ENCODE data around the gene CLMP.

CLMP gene

GRCh38 chr11:123211149-123211852, 16.3 kb upstream of the CLMP start:
- TF ChIP-seq GATA3 (IDR thresholded peaks at IDR 0.05; ENCODE audit: low read depth, low read length) (0 out of 2 replicates have a peak, but pooled peaks have one; percentile 19), GATA2 (IDR thresholded peaks at IDR 0.05; ENCODE audit: low read depth, low read length) (peak; percentile 63)

- TF ChIP-seq GATA2 (IDR thresholded peaks at IDR 0.05; ENCODE audit: low read depth, low read length) (no peak), GATA3 (IDR thresholded peaks at IDR 0.05; ENCODE audit: low read depth, low read length) (no peak)
Measured at GRCh38 chr11:123209591-123209990, 14.5 kb upstream of the CLMP start.

GRCh38 chr11:123206791-123207434, 11.9 kb upstream of the CLMP start:
- no peak for TF ChIP-seq GATA3 (IDR thresholded peaks at IDR 0.05; ENCODE audit: low read depth, low read length)
- TF ChIP-seq GATA2 (IDR thresholded peaks at IDR 0.05; ENCODE audit: low read depth, low read length) = no peak

GRCh38 chr11:123203934-123204333, 8.9 kb upstream of the CLMP start:
- TF ChIP-seq GATA3 (IDR thresholded peaks at IDR 0.05; ENCODE audit: low read depth, low read length) = no peak
- TF ChIP-seq GATA2 (IDR thresholded peaks at IDR 0.05; ENCODE audit: low read depth, low read length) = 0 out of 2 replicates have a peak, but pooled peaks have one; percentile 8

- TF ChIP-seq GATA2 (IDR thresholded peaks at IDR 0.05; ENCODE audit: low read depth, low read length) = no peak
- TF ChIP-seq GATA3 (IDR thresholded peaks at IDR 0.05; ENCODE audit: low read depth, low read length) = no peak
Measured at GRCh38 chr11:123203471-123203870, 8.4 kb upstream of the CLMP start.

- no peak for TF ChIP-seq GATA2 (IDR thresholded peaks at IDR 0.05; ENCODE audit: low read depth, low read length)
- TF ChIP-seq GATA3 (IDR thresholded peaks at IDR 0.05; ENCODE audit: low read depth, low read length) = no peak
Measured at GRCh38 chr11:123202155-123203151, 7.4 kb upstream of the CLMP start.

GRCh38 chr11:123200264-123200663, 5.2 kb upstream of the CLMP start:
- no peak for TF ChIP-seq GATA3 (IDR thresholded peaks at IDR 0.05; ENCODE audit: low read depth, low read length)

- no peak for TF ChIP-seq GATA3 (IDR thresholded peaks at IDR 0.05; ENCODE audit: low read depth, low read length)
- no peak for TF ChIP-seq GATA2 (IDR thresholded peaks at IDR 0.05; ENCODE audit: low read depth, low read length)
Measured at GRCh38 chr11:123197711-123198110, 2.7 kb upstream of the CLMP start.

GRCh38 chr11:123196060-123196714, 1.1 kb upstream of the CLMP start:
- TF ChIP-seq GATA2 (IDR thresholded peaks at IDR 0.05; ENCODE audit: low read depth, low read length) (no peak), GATA3 (IDR thresholded peaks at IDR 0.05; ENCODE audit: low read depth, low read length) (no peak)

- TF ChIP-seq GATA3 (IDR thresholded peaks at IDR 0.05; ENCODE audit: low read depth, low read length) = no peak
- no peak for TF ChIP-seq GATA2 (IDR thresholded peaks at IDR 0.05; ENCODE audit: low read depth, low read length)
Measured at GRCh38 chr11:123194337-123195187, 486 bp downstream of the CLMP start.

GRCh38 chr11:123193742-123194141, 1.3 kb downstream of the CLMP start:
- no peak for TF ChIP-seq GATA2 (IDR thresholded peaks at IDR 0.05; ENCODE audit: low read depth, low read length)

GRCh38 chr11:123191939-123192338, 3.1 kb downstream of the CLMP start:
- TF ChIP-seq GATA2 (IDR thresholded peaks at IDR 0.05; ENCODE audit: low read depth, low read length) (no peak), GATA3 (IDR thresholded peaks at IDR 0.05; ENCODE audit: low read depth, low read length) (no peak)

GRCh38 chr11:123190518-123190917, 4.5 kb downstream of the CLMP start:
- no peak for TF ChIP-seq GATA3 (IDR thresholded peaks at IDR 0.05; ENCODE audit: low read depth, low read length)
- no peak for TF ChIP-seq GATA2 (IDR thresholded peaks at IDR 0.05; ENCODE audit: low read depth, low read length)

Measured in SH-SY5Y (cell line).